SU-DHL-6 (cell line): ENCODE measurements around the gene MYLK4.

Experiments
- H2AFZ ChIP-seq: fragments of 200-600 bp; sonication (generic); 2 replicates; pipeline ENCODE4 v1.6.1; 2014; ENCODE audit warnings: low read depth, mild to moderate bottlenecking, moderate library complexity, mixed read lengths, antibody characterized with exemption, low read length; ENCODE audit not compliant: severe bottlenecking
- H3F3A ChIP-seq: fragments of 200-600 bp; shearing (Covaris generic); 2 replicates; pipeline ENCODE4 v1.6.0; 2016; ENCODE audit warnings: antibody characterized with exemption, mild to moderate bottlenecking; ENCODE audit not compliant: insufficient read depth
- H3K27ac ChIP-seq: fragments of 200-600 bp; sonication (generic); 2 replicates; pipeline ENCODE4 v1.5.1; 2016; ENCODE audit warnings: low read depth, mild to moderate bottlenecking, low read length, moderate library complexity, mixed read lengths
- H3K27me3 ChIP-seq: fragments of 200-600 bp; sonication (generic), shearing (Covaris generic); 2 replicates; pipeline ENCODE4 v1.6.0; 2014; ENCODE audit warnings: mild to moderate bottlenecking, low read length
- H3K36me3 ChIP-seq: fragments of 200-600 bp; sonication (generic); 2 replicates; pipeline ENCODE4 v1.6.1; 2014; ENCODE audit warnings: mild to moderate bottlenecking, low read length, mixed read lengths
- H3K4me2 ChIP-seq: fragments of 300-600, 200-600 bp; shearing (Covaris generic), sonication (generic); 2 replicates; pipeline ENCODE4 v1.6.0; 2014; ENCODE audit warnings: low read length, low read depth, mild to moderate bottlenecking; ENCODE audit not compliant: poor library complexity, severe bottlenecking
- H3K4me3 ChIP-seq: fragments of 200-600 bp; sonication (generic); 2 replicates; pipeline ENCODE4 v1.5.1; 2014; ENCODE audit warnings: antibody characterized with exemption, low read length, mild to moderate bottlenecking, mixed read lengths; ENCODE audit not compliant: insufficient read depth, poor library complexity, severe bottlenecking
- H3K79me2 ChIP-seq: fragments of 200-600 bp; sonication (generic); 2 replicates; pipeline ENCODE4 v1.6.1; 2014; ENCODE audit warnings: mild to moderate bottlenecking, low read length, moderate library complexity; ENCODE audit not compliant: insufficient read depth
- H3K9ac ChIP-seq: fragments of 200-600 bp; sonication (generic); 2 replicates; pipeline ENCODE4 v1.7.0; 2014; ENCODE audit warnings: mild to moderate bottlenecking, low read length
- H3K9me2 ChIP-seq: fragments of 200-600 bp; sonication (generic); replicated peaks from 2 replicates; pipeline ENCODE4 v1.6.1; 2014; ENCODE audit warnings: low read length; ENCODE audit not compliant: insufficient read depth
- H3K9me3 ChIP-seq: fragments of 200-600 bp; sonication (generic); 2 replicates; pipeline ENCODE4 v1.6.1; 2014; ENCODE audit warnings: low read length, mixed read lengths; ENCODE audit not compliant: insufficient read depth
- H4K20me1 ChIP-seq: fragments of 200-600 bp; sonication (generic); 2 replicates; pipeline ENCODE4 v1.6.1; 2014; ENCODE audit warnings: low read depth, mild to moderate bottlenecking, antibody characterized with exemption, low read length, moderate library complexity, mixed read lengths
- CTCF ChIP-seq: fragments of 200-600 bp; sonication (generic); IDR thresholded peaks from one replicate; pipeline ENCODE4 v1.5.1; 2017; ENCODE audit warnings: antibody characterized with exemption, mild to moderate bottlenecking, low read length, moderate library complexity; ENCODE audit not compliant: insufficient read depth, poor library complexity, severe bottlenecking
- EZH2phosphoT487 ChIP-seq: fragments of 200-600 bp; sonication (generic), shearing (Covaris generic); conservative IDR thresholded peaks from 2 replicates; pipeline ENCODE4 v1.6.1; 2018; ENCODE audit warnings: mild to moderate bottlenecking, antibody characterized with exemption, low read length, moderate library complexity, mixed read lengths

Gene MYLK4

GRCh38 chr6:2632976-2633584, 117.6 kb downstream of the MYLK4 start:
- no peak overlapping the region for H3K27ac ChIP-seq
- no peaks in the 10 kb centered on the region for H3K9me2 ChIP-seq
- TF ChIP-seq CTCF, result no peak
- TF ChIP-seq EZH2phosphoT487, result no peak
- H3K9me3 ChIP-seq, result no peaks in the 10 kb centered on the region
- H3K79me2 ChIP-seq, result no peaks in the 10 kb centered on the region
- no peaks in the 10 kb centered on the region for H3K36me3 ChIP-seq
- no peaks in the 10 kb centered on the region for H4K20me1 ChIP-seq
- H3K9ac ChIP-seq, result no peak overlapping the region
- H3K4me2 ChIP-seq, result no peak overlapping the region
- no peak overlapping the region for H2AFZ ChIP-seq
- no peaks in the 10 kb centered on the region for H3F3A ChIP-seq
- no peak overlapping the region for H3K4me3 ChIP-seq
- H3K27me3 ChIP-seq, result 0 out of 2 replicates have a peak, but pooled peaks cover 3% of the 10 kb centered on the region

GRCh38 chr6:2632368-2632767, 118.4 kb downstream of the MYLK4 start:
- H3K4me2 ChIP-seq, result no peak overlapping the region
- H3K4me3 ChIP-seq, result no peak overlapping the region
- no peak overlapping the region for H3K9ac ChIP-seq
- H3K27me3 ChIP-seq, result 0 out of 2 replicates have a peak, but pooled peaks cover 3% of the 10 kb centered on the region
- TF ChIP-seq CTCF (no peak), EZH2phosphoT487 (no peak)
- H3F3A ChIP-seq, result no peaks in the 10 kb centered on the region
- H3K36me3 ChIP-seq, result no peaks in the 10 kb centered on the region
- no peaks in the 10 kb centered on the region for H3K79me2 ChIP-seq
- H3K27ac ChIP-seq, result no peak overlapping the region
- no peaks in the 10 kb centered on the region for H3K9me3 ChIP-seq
- no peak overlapping the region for H2AFZ ChIP-seq
- H3K9me2 ChIP-seq, result no peaks in the 10 kb centered on the region
- no peaks in the 10 kb centered on the region for H4K20me1 ChIP-seq

DNA sequence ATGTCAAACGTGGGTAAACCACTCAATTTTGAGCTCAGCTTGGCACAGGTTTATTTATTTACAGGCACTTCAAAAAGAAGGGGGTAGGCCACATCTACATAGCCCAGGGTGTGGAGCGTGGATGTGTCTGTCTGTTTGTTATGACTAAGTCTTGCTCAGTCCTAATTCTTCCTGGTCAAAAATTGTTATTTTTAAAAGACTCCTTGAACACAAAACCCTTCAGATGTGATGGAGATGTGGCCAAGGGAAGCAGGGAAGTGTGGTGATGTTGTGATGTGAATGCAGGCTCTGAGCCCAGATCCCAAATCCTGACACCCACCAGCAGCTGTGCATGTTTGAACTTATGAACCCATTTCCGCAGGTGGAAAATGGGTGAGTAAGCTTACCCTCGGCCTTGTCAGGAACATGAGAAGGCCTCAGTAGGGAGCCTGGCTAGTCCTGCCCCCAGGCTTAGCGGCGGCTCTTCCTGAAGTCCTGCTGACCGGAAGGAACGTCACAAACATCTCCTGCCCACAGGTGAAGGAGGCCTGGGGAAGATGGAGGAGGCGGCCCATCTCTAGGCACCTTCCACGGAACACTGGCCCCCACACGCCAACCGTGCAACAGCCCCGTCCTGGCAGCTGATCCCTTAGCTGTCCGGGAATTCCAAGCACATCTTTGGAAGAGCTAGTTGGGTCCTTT, 119.7 kb downstream of the MYLK4 start:
- H3F3A ChIP-seq, result no peaks in the 10 kb centered on the region
- no peak overlapping the region for H3K9ac ChIP-seq

More for the DNA sequence above, 119.7 kb downstream of the MYLK4 start:
- H3K27ac ChIP-seq, result no peak overlapping the region
- H3K27me3 ChIP-seq, result 0 out of 2 replicates have a peak, but pooled peaks cover 3% of the 10 kb centered on the region
- H3K9me3 ChIP-seq, result no peaks in the 10 kb centered on the region
- no peaks in the 10 kb centered on the region for H4K20me1 ChIP-seq
- H3K4me2 ChIP-seq, result no peak overlapping the region
- no peaks in the 10 kb centered on the region for H3K9me2 ChIP-seq
- H3K4me3 ChIP-seq, result no peak overlapping the region
- H2AFZ ChIP-seq, result no peak overlapping the region
- no peaks in the 10 kb centered on the region for H3K79me2 ChIP-seq
- H3K36me3 ChIP-seq, result no peaks in the 10 kb centered on the region
- no peak for TF ChIP-seq EZH2phosphoT487
- no peak for TF ChIP-seq CTCF
